Hepatic stellate cell (primary cell): ENCODE results near the gene FSIP2.
"Not testable (repeated sequence)": the region's sequence is repeated elsewhere in the genome, so short reads cannot be mapped to it uniquely, and the experiment has no call there.

Experiments used
- DNase-seq: peaks from one replicate; pipeline ENCODE4 v3.0.0; 2011; ENCODE audit warnings: low spot score

FSIP2 gene

DNA sequence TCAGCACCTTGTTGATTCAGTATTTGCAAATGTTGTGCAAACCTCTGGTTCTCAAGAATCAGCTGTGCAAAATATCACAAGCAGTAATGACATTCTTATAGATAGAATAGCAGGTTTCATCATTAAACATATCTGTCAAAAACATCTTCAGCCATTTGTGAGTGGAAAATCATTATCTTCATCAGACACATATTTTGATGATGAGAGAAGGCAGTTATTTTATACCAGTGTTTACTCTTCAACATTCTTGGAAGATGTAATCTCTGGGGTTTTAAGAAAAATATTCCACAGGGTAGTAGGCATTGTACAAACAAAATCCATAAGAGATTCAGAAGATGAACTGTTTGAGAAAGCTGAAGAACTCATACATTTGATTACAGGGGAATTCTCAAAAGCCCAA, 64.3 kb downstream of the FSIP2 start:
- DNase-seq = no peak

DNA sequence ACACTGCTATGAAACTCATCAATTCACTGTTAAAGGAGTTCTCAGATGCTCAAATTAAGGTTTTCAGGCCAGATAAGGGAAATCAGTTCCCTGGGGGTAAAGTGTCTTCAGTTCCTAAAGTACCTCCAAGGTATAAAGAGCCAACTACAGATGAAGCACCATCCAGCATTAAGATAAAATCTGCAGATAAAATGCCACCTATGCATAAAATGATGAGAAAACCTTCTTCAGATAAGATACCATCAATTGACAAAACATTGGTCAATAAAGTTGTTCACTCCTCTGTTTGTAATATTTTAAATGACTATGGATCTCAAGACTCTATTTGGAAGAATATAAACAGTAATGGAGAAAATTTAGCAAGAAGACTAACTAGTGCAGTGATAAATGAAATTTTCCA, 68.2 kb downstream of the FSIP2 start:
- no peak for DNase-seq

DNA sequence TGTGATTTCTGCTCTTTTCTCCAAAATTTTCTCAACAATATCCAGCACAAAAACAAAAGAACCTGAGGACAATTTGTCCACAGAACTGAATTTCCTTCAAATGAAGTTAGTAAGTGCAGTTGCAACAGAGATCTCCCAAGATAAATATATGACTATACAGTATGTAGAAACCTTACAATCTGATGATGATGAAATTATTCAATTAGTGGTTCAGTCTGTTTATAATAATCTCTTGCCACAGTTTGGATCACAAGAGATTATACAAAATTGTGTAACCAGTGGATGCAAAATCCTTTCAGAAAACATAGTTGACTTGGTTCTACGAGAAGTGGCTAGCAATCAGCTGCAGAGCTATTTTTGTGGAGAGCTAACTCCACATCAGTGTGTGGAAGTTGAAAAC, 68.7 kb downstream of the FSIP2 start:
- no peak for DNase-seq

DNA sequence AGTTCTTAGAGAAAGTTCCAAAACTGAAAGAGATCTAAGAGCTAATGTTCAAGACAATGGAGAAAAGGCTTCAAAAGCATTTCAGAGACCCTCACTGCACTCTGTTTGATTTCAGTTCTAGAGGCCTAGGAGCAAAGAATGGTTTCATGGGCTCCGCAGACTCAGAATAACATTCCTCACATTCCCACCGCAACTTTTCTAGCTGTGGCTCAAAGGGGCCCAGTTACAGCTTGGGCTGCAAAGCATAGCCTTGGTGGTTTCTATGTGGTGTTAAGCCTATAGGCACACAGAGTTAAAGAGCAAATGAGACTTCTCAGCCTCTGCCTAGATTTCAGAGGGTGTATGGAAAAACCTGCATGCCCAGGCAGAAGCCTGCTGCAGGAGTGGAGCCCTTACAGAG, 73.0 kb downstream of the FSIP2 start:
- DNase-seq = no peak

DNA sequence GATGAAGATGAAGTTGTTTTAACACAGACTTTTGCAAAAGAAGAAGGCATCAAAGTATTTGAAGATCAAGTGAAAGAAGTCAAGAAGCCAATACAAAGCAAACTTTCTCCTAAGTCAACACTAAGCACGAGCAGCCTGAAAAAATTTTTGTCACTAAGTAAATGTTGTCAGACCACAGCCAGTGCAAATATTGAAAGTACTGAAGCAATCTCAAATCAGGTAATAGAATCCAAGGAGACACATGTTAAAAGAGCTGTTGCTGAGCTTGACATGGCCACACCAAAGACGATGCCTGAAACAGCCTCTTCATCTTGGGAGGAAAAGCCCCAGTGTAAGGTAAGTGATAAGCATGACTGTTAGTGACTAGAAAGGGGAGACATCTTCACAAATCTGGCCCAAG, 75.1 kb downstream of the FSIP2 start:
- DNase-seq = no peak

DNA sequence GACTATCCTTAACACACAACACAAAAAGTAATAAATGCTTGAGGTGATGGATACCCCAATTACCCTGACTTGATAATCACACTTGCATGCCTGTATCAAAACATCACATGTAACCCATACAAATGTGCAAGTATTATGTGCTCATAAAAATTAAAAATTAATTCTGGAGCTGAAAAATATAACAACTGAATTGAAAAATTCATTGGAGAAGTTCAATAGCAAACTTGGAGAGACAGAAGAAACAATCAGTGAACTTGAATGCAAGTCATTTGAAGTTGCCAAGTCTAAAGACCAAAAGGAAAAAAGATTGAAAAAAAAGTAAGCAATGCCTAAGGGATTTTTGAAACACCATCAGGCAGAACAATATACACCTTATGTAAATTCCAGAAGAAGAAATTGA, 79.4 kb downstream of the FSIP2 start:
- no peak for DNase-seq

DNA sequence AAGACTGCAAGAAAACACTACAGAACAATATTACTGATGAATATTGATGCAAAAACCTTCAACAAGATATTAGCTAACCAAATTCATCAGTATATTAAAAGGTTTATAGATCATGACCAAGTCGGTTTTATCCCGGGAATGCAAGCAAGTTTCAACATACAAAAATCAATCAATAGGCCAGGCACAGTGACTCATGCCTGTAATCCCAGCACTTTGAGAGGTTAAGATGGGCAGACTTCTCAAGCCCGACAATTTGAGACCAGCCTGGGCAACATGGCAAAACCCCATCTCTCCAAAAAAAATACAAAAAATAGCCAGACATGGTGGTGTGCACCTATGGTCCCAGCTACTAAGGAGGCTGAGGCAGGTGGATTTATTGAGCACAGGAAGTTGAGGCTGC, 82.9 kb downstream of the FSIP2 start:
- no peak for DNase-seq

DNA sequence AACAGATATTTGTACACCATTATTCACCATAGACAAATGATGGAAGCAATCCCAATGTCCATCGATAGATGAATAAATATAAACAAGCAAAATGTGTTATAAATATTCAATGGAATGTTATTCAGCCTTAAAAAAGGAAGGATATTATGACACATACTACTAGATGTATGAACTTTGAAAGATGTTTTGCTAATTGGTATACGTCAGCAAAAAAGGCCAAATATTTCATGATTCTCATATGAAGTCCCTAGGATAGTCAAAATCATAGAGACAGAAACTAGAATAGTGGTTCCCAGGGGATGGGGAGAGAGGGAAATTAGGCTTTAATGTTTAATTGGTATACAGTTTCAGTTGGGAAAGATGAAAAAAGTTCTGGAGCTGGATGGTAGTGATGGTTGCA, 85.2 kb downstream of the FSIP2 start:
- DNase-seq = no peak

DNA sequence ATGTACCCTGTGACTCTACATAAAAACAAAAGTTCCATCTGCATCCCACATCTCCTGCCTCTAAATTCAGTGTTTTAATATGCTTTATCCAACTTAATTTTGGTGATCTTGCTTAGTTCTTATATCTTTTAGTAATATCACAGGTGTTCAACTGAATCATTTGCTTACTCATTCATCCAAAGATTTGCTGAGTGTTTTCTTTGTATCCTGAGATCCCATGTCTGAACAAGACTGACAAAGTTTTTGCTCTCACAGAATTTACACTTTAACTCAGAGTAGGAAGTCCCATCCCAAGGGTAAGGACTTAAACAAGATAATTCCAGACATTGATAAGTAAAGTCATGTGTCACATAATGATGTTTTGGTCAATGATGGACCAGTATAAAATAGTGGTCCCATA, 87.0 kb downstream of the FSIP2 start:
- DNase-seq = no peak

DNA sequence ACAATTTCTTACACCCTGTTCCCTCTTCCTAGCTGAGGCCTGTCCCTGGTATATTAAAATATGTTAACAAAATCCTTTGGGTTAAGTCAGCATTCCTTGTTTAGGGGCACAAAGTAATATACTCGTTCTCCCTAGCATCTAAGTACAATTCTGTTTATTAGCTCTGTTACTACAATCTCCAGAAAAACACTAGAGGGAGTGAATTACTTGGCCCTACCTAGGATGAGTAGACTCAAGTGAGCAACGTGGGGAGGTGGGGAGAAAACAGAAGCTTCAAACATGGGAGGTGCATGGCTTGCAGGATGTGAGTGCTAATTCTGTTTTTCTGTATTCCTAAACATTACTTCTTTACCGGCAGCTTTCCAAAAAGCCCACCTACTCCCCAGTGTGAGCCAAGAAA, 89.7 kb downstream of the FSIP2 start:
- DNase-seq = no peak

DNA sequence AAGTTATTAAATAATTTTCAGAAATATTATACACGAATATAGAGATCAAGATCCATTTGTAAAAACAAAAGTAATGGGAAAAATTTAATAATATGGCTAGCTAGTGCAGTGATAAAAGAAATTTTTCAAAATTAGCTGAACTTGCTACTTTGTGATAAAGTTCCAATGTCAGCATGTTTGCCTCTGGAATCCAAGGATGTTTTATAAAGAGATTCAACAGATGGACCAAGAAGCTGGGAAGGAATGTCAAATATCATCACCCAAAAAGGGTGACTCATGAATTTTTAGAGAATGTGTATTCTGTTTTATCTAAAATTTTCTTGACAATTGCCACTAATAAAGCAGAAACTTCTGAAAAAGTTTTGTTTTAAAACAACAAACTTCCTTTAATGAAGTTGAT, 95.3 kb downstream of the FSIP2 start:
- DNase-seq = no peak

DNA sequence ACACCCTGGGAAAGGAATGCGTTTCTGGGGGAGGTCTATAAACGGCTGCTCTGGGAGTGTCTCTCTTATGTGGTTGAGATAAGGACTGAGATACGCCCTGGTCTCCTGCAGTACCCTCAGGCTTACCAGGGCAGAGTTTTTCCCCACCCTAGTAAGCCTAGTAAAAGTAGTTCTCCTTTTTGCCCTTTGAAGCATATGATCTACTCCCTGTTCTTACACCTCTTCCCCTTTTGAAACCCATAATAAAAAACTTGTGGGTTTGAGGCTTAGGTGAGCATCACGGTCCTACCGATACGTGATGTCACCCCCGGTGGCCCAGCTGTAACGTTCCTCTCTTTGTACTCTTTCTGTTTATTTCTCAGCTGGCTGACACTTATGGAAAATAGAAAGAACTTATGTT, 97.4 kb downstream of the FSIP2 start:
- DNase-seq = no peak

DNA sequence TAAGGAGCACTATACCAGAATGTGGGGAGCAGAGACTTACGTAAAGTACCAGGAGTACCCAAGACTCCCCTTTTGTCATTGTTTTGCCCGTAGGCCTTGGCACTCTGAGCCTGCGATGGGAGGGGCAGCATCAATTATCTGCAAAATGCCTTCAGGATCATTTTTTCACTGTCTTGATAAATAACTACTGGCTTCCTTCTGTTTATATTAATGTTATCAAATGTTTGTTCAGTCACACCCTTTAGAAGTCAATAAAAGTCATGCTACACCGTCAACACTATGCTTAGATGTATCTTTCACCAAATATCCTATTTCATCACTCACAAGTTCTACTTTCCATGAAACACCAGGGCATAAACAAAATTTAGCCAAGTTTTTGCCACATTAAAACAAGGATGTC, 116.3 kb downstream of the FSIP2 start:
- no peak for DNase-seq

DNA sequence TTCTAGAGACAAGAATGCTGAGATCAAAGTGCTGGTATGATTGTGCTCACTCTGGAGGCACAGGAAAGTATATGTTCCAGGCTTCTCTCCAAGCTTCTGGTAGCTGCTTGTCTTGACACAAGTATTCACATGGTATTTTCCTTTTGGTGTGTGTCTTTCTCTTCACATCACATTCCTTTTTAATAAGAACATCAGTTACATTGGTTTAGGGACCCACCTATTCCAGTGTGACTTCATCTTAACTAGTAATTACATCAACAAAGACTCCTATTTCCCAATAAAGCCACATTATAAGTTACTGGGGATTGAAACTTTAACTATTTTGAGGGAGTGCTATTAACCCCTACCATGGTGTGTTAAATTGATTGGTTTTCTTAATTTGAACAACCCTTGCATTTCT, 119.1 kb downstream of the FSIP2 start:
- no peak for DNase-seq

DNA sequence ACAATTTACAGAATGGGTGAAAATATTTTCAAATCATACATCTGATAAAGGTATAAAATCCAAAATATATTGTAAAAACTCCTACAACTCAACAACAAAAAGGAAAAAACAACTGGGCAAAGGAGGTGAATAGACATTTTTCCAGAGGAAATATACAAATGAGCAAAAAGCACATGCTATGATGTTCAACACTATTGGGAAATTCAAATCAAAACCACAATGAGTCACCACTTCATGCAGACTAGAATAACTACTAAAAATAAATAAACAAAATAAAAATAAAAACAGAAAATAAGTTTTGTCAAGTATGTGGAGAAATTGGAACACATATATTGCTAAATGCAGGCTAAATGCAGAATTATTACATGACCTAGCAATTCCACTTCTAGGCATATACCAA, 120.9 kb downstream of the FSIP2 start:
- DNase-seq = no peak

DNA sequence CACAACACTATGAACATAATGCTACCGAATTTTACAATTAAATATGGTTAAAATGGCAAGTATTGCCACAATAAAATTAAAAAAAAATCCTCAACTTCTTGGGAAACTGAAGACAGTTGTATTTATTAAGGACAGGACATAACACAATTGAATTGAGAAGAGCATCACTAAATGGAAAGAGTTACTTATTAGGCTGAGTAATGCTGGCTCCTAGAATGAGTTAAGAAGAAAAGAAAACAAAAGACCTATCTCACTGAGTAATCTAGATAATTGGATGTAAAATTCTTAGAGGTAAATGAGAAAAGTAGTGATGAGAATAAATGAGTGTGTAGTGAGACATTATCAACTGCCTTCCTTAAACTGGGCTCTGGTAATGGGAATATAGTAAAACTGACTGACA, 121.7 kb downstream of the FSIP2 start:
- no peak for DNase-seq

DNA sequence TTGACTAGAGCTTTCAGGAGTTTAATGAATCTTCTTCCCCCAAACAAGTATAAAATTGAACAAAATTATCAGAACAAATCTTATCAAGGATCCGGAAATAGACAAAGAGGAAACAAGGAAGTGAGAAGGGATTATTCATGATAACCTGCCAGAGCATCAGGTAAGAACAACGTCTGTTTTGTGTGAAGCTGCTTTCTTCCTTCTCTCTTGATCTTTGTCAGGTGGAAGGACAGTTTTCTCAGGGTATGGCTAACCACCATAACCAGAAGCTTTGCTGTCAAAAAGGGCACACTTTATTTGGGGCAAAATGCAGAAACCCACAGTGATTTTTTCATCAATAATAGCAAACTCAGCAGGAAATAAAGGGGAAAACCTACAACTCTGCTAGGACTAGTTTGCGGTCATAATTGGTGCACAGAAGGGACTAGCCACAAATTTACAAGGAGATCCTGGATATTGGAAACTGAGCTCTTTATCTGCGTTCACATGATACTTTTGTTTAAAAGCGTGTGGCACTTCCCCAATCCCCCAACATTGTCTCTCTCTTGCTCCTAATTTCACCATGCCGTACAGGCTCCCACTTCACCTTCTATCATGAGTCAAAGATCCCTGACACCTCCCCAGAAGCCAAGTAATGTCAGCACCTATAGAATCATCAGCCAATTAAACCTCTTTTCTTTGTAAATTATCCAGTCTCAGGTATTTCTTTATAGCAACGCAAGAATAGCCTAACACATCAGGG, 124.2 kb downstream of the FSIP2 start:
- no peak for DNase-seq

DNA sequence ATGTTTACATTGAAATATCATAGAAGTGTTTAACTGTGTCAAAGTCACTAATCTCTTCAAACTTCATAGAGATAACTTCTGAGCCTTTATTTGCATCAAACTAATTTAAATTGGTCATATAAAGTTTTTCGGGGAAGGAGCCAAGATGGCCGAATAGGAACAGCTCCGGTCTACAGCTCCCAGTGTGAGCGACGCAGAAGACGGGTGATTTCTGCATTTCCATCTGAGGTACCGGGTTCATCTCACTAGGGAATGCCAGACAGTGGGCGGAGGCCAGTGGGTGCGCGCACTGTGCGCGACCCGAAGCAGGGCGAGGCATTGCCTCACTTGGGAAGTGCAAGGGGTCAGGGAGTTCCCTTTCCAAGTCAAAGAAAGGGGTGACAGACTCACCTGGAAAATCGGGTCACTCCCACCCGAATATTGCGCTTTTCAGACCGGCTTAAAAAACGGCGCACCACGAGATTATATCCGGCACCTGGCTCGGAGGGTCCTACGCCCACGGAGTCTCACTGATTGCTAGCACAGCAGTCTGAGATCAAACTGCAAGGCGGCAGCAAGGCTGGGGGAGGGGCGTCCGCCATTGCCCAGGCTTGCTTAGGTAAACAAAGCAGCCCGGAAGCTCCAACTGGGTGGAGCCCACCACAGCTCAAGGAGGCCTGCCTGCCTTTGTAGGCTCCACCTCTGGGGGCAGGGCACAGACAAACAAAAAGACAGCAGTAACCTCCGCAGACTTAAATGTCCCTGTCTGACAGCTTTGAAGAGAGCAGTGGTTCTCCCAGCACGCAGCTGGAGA, 126.1 kb downstream of the FSIP2 start:
- not testable (repeated sequence) for DNase-seq

DNA sequence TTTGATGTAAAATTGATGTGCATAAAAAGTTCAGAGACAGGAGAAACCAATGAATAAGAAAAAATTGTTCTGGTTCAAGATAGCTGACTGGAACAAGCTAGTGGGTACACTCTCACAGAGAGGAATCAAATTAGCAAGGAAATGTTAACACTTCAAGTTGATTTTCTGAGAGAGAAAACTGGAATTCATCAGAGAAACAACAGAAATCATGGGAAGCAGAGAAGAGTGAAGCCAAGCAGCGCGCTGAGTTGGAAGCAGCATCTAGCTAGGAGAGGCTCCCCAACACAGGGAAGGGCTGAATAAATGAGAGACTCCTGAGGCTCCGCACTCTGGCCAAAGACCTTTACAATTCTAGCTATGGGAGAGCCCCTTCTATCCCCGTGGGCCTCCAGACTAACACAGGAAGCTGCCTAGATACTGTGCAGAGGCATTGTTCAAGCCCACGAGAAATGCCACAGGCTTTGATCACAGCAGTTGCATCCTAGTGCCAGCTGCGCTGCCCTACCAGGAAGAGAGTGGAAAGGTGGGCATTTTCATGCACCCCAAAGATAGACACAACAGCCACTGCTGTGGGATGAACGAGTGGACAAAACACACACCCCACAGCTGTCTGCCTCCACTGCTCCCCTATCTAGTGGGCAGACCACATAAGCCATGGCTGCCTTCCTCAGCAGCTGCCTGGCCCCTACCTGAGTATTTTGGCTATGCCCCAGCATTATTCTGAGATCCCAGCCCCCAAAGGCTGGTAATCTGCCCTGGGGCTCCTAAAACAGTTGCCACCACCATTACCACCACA, 136.7 kb downstream of the FSIP2 start:
- DNase-seq = no peak

DNA sequence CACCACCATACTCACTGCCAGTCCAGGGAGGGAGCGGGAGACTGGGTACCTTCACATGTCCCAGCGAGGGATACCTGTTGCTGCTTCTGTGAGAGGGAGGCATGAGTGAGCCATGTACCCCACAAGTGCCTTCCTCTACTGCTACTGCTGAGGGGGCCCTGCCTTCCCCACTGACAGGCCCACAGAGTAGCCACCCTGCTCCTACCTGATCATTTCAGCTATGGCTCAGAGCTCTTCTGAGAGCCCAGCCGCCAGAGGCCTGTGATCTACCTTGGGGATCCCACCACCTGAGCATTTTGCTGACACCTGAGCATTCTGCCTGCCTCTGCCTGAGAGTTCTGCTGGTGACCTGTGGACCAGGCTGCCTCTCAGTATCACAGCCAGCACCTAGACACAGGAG, 137.6 kb downstream of the FSIP2 start:
- no peak for DNase-seq

DNA sequence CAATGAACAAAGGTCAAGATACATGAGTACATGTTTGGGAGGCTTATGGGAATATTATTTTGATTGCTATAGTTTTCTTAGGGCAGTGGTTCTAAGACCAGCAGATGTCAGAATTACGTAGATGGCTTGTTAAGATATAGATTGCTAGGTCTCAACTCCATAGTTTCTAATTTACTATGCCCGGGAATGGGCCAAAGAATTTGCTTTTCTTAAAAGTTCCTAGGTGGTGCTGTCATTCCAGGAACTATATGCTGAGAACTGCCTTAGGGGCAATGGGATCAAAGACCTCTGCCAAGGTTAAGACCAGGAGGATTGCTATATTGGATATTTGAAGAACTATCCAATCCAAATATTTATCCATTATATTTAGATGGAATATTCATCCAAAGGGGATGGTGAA, 141.8 kb downstream of the FSIP2 start:
- DNase-seq = no peak
